ENCODE measurements around the gene SSH3.

DNA sequence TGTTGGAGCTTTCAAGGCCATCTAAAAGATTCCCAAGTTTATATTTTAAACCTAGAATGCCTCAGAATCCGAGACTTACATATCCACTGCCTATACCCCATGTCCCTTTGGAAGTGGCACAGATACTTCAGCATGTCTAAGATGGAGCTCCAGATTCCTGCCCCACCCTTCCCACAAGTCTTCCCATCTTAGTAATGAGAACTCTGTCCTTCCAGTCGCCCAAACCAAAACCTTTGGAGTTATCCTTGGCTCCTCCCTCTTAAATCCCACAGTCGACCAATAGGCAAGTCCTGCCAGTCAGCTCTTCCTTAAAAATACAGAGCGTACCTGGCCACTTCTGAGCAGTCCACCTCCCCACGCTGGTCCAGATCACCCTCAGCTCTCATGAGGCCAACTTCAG is 45.7 kb downstream of the SSH3 start:
- TF ChIP-seq, protein P1, sequence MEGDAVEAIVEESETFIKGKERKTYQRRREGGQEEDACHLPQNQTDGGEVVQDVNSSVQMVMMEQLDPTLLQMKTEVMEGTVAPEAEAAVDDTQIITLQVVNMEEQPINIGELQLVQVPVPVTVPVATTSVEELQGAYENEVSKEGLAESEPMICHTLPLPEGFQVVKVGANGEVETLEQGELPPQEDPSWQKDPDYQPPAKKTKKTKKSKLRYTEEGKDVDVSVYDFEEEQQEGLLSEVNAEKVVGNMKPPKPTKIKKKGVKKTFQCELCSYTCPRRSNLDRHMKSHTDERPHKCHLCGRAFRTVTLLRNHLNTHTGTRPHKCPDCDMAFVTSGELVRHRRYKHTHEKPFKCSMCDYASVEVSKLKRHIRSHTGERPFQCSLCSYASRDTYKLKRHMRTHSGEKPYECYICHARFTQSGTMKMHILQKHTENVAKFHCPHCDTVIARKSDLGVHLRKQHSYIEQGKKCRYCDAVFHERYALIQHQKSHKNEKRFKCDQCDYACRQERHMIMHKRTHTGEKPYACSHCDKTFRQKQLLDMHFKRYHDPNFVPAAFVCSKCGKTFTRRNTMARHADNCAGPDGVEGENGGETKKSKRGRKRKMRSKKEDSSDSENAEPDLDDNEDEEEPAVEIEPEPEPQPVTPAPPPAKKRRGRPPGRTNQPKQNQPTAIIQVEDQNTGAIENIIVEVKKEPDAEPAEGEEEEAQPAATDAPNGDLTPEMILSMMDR (IDR thresholded peaks at IDR 0.05), result no peak
- TF ChIP-seq POLR2AphosphoS5 (IDR thresholded peaks at IDR 0.05), result no peak
- TF ChIP-seq POLR2A (IDR thresholded peaks at IDR 0.05), result no peak

All from breast epithelium (tissue), 3 donors.